Cerebellar nuclear complex (tissue), 1 donor: ENCODE data around the gene RFTN2.
"Not testable (repeated sequence)": the region's sequence is repeated elsewhere in the genome, so short reads cannot be mapped to it uniquely, and the experiment has no call there.

Experiments used
- DNase-seq, 2 experiments: peaks; one replicate each; lab custom pipeline; 2025; lab: John Stamatoyannopoulos, UW

The RFTN2 gene

DNA sequence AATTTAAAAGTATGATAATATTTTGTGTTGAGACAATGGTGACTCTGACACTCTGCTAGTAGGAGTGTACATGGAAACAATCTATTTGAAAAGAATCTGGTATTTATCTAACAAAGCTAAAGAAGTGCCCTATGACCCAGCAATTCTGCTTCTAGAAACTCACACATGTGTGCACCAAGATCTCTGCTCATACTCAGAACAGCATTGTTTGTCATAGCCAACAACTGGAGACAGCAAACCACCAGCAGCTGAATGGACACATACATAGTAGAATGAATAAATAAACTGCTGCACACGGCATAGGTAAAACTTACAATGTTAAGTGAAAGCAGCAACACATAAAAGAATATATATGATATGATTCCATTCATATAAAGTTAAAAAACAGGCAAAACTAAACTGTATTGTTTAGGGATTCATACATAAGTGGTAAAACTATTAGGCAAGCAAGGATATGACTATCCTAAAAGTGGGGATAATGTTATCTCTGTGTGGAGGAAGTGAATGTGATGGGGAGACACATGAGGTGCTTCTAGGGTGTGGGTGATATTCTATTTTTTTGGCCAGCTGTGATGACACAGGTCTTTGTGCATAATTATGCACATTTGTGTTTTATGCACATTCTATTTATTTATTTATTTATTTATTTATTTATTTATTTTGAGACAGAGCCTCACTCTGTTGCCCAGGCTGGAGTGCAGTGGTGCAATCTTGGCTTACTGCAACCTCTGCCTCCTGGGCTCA, 71.1 kb downstream of the RFTN2 start:
- DNase-seq = no peak

DNA sequence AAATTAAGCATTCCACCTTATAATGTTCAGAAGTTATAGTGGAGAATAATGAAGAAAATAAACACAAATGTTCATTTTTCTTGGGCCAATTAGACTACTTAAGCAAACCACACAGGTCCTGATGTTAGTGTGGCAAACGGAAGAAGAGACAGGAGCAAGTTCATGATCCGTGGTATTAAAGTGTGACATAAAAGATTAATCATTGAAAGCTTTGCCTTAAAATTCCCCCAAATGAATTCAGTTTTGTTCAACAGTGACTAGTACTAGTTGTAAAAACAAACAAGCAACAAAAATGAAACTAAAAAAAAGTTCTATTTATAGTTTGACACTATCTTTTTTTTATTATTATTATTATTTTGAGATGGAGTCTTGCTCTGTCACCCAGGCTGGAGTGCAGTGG, 73.7 kb downstream of the RFTN2 start:
- DNase-seq = no peak

GRCh38 chr2:197600306-197600705, 75.1 kb downstream of the RFTN2 start:
- no peak for DNase-seq

DNA sequence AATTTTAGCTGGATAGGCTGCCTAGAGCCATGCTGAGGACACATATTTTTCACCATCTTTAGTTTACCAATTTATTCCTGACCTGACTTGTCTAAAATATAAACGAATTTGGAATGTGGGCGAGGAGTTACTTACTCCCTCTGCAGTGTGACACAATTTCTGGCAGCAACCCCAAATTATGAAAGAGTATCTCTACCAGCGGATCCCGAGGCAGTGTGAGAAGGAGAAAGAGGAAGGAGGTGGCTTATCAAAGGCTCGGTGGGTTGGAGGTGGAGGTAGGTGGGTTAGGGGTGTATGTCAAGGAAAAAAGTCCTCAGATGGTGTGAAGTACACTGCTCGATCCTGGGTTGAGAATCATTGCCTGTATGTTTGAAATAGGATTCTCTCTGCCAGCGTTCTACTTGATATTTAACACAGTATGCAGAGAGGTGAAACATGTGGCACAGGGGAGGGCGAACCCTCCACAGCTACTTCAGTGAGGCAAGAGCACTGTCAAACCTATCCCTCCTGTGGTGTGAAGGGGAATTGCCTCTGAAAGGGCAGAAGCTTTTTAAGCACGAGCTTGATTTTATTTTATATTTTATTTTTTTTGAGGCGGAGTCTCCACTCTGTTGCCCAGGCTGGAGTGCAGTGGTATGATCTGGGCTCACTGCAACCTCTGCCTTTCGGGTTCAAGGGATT, 76.0 kb downstream of the RFTN2 start:
- DNase-seq = no peak

DNA sequence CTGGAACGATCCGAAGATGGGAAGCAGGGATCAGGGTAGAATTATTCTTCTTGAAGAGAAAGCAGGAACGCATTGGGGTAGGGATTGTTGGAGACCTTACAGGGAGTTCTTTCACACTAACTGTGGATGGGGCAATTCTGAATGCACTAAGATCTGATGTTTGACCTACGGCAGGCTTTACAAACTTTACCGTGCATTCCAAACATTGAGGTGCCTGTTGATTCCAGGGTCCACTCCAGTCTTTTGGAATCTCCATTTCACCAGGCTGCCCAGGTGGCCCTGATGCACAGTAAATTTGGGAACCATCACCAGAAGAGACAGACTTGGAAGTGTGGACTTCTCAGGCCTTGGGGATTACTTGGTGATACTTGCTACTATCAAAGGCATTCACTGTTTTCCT, 76.9 kb downstream of the RFTN2 start:
- no peak for DNase-seq

- DNase-seq = no peak
Observed at GRCh38 chr2:197597166-197597565, 78.2 kb downstream of the RFTN2 start.

DNA sequence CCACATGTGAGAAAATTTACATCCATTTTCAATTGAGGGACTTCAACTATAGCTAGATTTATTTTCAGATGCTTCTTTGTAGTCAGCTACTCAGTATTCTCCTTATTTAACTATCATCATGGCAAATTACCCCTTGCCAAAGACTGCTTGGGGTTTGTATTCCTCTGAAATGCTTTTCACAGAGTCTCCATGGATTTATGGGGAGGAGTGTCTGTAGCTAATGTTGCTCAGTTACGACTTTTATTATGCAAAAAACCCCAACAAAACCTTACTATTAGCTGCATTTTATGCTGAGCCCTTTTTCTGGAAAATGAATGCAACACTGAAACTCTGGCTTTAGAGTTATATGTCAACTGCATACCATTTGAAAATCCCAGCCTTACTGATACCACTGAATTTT, 78.6 kb downstream of the RFTN2 start:
- DNase-seq = no peak

- no peak for DNase-seq
Observed at GRCh38 chr2:197591339-197592072, 83.9 kb downstream of the RFTN2 start.

DNA sequence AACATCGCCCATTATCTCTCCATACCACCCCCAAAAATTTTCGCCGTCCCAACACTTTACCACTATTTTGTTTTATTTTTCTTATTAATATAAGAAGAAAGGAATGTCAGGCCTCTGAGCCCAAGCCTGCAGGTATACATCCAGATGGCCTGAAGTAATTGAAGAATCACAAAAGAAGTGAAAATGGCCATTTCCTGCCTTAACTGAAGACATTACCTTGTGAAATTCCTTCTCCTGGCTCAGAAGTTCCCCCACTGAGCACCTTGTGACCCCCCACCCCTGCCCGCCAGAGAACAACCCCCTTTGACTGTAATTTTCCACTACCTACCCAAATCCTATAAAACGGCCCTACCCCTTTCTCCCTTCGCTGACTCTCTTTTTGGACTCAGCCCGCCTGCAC, 88.1 kb downstream of the RFTN2 start:
- not testable (repeated sequence) for DNase-seq

GRCh38 chr2:197580166-197580565, 95.2 kb downstream of the RFTN2 start:
- not testable (repeated sequence) for DNase-seq

GRCh38 chr2:197578294-197578693, 97.1 kb downstream of the RFTN2 start:
- DNase-seq = not testable (repeated sequence)

- no peak for DNase-seq
Observed at GRCh38 chr2:197577446-197577845, 97.9 kb downstream of the RFTN2 start.

DNA sequence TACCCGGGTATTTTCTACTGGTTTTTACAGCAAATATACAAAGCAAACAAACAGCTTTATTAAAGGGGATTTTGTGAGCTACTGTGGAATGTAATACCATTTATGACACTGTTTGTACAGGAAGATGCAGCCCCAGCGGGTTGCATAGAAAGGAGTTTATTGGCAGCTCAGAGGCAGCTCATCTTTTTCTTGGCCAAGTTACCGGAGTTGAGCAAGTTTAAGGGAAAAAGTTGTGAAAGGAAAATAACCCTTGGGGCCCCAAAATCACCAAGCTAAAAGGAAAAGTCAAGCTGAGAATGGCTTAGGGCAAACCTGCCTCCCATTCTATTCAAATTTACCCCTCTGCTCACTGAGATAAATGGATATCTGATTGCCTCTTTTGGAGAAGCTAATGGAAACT, 98.8 kb downstream of the RFTN2 start:
- DNase-seq = no peak

GRCh38 chr2:197575987-197576386, 99.4 kb downstream of the RFTN2 start:
- DNase-seq = no peak

DNA sequence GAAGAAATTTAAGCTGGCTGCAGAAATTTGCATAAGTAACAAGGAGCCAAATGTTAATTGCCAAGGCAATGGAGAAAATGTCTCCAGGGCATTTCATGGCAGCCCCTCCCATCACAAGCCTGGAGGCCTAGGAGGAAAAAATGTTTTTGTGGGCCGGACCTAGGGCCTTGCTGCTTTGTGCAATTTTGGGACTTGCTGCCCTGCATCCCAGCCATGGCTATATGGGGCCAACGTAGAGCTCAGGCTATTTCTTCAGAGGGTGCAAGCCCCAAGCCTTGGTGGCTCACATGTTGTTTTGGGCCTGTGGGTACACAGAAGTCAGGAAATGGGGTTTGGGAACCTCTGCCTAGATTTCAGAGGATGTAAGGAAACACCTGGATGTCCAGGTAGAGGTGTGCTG, 101.8 kb downstream of the RFTN2 start:
- DNase-seq = no peak

GRCh38 chr2:197571627-197572271, 103.6 kb downstream of the RFTN2 start:
- no peak for DNase-seq

DNA sequence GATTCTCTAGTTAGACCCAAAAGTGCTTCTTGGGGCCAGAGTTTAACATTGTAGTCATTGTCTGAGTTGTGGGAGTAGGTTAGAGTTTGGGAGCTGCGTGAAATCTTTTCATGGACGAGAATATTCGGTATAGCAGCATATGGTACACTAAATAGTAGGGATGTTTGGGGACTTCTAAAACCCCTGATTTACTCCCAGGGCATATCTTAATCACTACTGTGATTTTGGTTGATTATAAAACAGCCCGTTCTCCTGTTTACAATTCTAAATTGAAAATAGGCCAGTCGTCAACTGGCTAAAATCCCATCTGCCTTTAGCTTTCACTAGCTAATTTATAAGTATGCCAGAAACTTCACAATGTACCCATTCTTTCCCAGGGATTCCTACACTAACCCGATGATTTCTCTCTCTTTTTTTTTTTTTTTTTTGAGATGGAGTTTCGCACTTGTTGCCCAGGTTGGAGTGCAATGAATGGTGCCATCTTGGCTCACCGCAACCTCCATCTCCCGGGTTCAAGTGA, 115.2 kb downstream of the RFTN2 start:
- DNase-seq = no peak

DNA sequence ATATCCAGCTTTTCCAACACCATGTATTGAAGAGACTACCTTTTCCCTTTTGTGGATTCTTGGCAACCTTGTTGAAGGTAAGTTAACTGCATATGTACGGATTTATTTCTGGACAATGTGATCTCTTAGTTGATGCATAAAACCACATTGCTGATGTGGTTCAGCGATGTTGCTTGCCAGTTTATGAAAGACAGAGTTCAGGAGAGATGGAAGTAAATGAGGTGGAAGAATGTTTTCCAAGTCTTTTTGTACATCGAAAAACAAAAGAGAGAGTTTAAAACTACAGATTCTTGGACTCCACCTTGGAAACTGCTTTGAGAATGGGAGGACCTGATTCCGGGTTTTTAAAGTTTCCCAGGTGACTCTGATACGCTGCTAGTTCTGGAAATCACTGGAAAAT, 115.7 kb downstream of the RFTN2 start:
- no peak for DNase-seq

DNA sequence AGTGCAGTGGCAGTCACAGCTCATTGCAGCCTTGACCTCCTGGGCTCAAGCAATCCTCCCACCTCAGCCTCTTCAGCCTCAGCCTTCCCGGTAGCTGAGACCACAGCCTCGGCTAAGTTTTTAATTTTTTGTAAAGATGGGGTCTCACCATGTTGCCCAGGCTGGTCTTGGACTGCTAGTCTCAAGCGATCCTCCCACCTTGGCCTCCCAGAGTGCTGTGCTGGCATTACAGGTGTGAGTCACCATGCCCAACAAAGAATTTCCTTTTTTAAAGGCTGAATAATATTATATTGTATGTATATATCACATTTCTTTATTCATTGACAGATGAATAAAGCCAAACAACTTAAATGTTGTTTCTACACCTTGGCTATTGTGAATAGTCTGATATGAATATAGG, 117.0 kb downstream of the RFTN2 start:
- DNase-seq = no peak

DNA sequence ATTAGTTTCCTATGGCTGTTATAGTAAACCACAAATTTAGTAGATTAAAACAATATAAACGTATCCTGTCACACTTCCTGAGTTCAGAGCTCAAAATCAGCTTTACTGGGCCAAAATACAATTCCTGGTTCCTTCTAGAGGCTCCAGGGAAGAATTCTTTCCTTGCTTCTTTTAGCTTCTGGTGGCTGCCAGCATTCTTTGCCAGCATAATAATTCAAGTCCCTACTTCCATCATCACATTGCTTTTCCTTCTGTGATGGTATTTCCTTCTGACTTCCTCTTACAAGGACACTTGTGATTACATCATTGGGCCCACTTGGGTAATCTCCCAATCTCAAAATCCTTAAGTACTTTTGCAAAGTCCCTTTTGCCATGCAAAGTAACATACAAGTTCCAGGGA, 118.9 kb downstream of the RFTN2 start:
- DNase-seq = no peak

DNA sequence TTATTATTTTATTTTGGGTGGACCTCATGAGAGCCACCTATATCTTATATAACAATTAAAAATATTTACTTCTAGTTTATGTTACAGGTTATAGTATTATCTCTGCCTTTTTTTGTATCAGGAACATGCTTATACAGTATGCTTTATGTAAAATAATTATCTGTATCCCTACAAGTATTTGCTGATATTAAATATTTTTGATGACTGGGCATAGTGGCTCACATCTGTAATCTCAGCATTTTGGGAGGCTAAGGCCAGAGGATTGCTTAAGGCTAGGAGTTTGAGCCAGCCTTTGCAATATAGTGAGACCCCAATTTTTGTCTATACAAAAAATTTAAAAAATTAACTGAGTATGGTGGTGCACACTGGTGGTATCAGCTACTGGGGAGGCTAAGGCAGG, 119.9 kb downstream of the RFTN2 start:
- DNase-seq = no peak

DNA sequence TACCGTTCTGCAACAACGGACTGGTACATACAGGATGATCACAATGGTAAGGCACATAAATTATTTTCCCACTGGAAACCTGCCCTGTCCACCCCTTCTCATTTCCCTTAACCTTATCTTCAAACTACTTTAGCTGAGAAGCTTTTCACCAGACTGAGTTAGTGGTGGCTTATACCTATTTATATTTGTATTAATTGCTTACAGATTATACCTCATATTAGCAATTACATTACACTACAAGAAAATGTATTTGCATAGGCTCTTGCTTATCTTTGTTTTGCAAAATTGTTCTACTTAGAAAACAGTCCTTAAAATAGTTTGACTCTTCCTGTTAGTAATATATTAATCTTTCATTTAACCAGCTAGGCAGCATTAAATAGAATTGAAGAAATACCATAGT, 124.1 kb downstream of the RFTN2 start:
- not testable (repeated sequence) for DNase-seq
